Stimulated activated CD4-positive, alpha-beta T cell treated with anti-CD3 and anti-CD28 coated beads, Interleukin-15, amount 100 ng/mL, for 48 hours (primary cell): ENCODE data around the gene ZNF557.

Source experiments
- DNase-seq, 2 donors: peaks; one replicate each; pipeline ENCODE4 v3.0.0-alpha.2; 2020; ENCODE audit warnings: low read depth in 2 of 2

ZNF557 gene

DNA sequence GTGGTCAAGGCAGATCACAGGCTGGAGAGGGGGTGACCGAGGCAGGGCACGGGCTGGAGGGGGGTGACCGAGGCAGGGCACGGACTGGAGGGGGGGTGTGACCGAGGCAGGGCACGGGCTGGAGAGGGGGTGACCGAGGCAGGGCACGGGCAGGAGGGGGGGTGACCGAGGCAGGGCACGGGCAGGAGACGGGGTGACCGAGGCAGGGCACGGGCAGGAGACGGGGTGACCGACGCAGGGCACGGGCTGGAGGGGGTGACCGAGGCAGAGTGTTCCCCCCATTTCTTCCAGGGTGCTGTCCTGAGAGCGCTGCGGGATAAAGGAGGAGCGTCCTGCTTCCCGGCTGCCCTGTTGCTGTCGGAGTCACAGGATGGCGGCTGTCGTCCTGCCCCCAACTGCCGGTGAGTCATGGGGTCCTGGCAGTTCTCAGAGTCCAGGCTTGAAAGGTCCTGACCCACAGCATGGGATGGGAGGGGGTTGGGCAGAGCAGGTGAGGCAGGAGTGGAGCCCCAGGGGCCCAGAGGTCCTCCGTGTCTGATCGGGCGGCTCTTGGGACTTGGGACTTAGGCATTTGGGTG, 5.3 kb downstream of the ZNF557 start:
- no peak for DNase-seq

DNA sequence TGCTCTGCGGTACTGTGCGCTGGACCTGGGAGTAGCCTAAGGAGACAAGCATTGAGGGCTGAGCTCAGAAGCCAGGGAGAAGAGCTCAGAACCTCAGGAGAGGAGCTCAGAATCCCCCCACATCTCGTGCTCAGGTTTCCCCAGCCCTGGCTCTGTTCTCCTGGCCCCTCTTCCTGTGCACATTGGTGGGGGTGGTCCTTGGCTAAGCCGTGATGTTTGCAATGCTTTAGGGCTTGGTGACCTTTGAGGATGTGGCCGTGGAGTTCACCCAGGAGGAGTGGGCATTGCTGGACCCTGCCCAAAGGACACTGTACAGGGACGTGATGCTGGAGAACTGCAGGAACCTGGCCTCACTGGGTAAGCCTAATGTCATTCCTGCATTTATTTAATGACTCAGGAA, 6.6 kb downstream of the ZNF557 start:
- DNase-seq, result no peak

GRCh38 chr19:7078008-7078407, 8.5 kb downstream of the ZNF557 start:
- DNase-seq, result no peak

- no peak for DNase-seq
Measured at GRCh38 chr19:7083076-7083956, 13.8 kb downstream of the ZNF557 start.

GRCh38 chr19:7088999-7089398, 19.5 kb downstream of the ZNF557 start:
- no peak for DNase-seq

- DNase-seq, result no peak
Measured at GRCh38 chr19:7098096-7098495, 28.6 kb downstream of the ZNF557 start.

GRCh38 chr19:7098701-7099596, 29.4 kb downstream of the ZNF557 start:
- DNase-seq, result peak; percentile 83 to 87

DNA sequence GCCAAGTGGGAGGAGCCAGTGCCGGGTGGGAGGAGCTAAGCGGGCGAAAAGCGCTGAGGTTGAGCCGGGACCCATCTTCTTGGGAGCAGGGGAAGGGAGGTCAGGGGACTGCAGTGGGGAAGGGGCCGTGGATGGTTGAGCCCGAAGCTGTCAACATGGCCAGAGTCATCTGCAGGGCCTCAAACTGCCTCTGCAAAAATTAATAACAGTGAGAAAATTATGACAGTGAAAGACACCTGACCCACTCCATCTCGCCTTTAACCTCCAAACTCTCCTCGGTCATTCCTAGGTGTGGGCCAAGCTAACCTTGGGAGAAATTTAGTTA, 30.1 kb downstream of the ZNF557 start:
- DNase-seq, result peak in 1 of 2 donors; percentile 82

- DNase-seq, result no peak
Measured at GRCh38 chr19:7101498-7102253, 32.2 kb downstream of the ZNF557 start.

DNA sequence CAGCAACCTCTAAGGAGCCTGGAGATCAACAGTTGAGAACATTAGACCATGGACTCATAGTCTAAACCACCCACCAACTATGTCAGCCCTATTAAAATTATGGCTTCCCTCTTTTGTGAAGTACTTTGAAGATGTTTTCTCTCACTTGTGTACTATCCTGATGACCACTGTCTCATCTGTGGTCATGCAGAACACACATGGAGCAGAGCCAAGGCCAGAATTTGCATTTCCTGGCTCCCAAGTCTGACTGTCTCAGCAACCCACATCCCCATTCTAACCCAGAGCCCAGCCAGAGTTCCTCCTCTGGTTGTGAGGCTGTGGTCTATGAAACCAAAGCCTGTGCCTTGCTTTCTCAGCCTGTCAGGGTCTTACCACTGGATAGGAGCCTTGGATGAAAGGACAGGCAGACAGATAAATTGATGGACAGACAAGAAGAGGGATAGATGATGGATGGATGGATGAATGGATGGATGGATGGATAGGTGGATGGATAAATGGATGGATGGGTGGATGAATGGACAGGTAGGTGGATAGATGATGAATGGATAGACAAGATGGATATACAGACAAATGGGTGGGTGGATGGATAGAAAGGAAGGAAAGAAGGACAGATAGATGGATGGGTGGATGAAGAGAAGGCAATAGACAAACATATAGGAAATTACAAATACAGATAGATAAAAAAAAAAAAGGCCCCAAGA, 35.4 kb downstream of the ZNF557 start:
- DNase-seq, result no peak

DNA sequence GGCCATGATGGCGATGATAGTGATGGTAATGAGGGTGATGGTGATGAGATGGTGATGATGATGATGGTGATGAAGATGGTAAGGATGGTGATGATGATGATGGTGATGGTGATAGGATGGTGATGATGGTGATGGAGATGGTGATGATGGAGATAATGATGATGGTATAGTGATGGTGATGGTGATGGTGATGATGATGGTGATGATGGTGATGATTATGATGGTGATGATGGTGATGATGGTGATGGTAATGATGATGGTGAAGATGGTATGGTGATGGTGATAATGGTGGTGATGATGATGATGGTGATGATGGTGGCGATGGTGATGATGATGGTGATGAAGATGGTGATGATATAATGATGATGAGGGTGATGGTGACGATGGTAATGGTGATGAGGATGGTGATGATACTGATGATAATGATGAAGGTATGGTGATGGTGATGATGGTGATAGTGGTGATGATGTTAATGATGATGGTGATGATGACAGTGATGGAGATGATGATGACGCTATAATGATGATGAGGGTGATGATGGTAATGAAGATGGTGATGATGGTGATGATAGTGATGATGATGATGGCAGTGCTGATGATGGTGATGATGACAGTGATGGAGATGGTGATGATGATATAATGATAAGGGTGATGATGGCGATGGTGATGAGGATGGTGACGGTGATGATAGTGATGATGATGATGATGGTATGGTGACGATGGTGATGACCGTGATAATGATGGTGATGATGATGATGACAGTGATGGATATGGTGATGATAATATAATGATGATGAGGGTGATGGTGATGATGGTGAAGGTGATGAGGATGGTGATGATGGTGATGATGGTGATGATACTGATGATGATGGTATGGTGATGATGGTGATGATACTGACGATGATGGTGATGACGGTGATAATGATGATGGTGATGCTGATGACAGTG, 37.5 kb downstream of the ZNF557 start:
- no peak for DNase-seq

DNA sequence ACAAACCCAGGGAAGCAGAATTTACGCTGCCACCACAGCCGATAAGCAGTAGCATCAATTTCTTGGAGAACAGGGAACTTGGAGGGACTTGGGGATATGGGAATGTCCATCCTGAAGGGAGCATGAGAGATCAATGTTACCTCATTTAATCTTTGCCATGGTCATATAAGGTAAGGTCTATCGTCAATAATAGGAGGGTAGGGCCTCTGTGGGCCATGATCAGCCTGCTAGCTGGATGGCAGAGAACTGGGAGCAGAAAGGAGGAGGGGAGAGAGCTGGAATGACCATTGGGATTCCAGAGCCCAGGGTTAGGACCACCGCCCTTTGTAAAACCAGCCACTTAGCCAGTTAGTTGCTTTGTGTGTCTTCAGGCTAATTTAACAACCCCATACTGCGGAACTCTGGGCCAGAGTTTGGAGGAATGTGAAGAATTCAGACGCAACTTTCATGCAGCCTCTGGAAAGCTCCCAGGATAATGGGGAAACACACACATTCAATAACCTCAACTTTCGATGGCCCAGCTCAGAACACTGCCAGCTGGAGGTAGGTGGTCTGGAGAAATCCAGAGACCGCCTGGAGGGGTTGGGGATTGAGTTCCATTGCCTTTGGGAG, 40.3 kb downstream of the ZNF557 start:
- no peak for DNase-seq

- DNase-seq, result no peak
Measured at GRCh38 chr19:7112675-7113074, 43.2 kb downstream of the ZNF557 start.

- no peak for DNase-seq
Measured at GRCh38 chr19:7113233-7113632, 43.7 kb downstream of the ZNF557 start.

GRCh38 chr19:7115721-7116120, 46.2 kb downstream of the ZNF557 start:
- no peak for DNase-seq

DNA sequence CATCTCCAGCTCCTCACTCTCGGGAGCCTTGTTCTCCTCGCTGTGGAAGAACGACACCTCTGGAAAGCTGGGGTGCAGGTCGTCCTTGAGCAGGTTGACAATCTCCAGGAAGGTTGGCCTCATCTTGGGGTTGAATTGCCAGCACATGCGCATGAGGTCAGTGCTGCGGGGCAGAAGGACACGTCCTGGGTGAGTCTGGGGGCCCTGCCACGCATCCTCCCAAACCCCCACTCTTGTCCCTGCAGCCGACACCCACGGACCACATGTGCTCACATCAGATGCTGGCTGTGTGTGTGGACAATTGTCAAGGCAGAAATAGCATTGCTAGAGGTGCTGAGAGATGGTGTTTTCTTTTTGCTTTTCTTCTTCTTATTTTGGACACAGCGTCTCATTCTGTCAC, 47.7 kb downstream of the ZNF557 start:
- DNase-seq, result no peak

GRCh38 chr19:7119582-7119981, 50.1 kb downstream of the ZNF557 start:
- DNase-seq, result no peak

- DNase-seq, result no peak
Measured at GRCh38 chr19:7120499-7120898, 51.0 kb downstream of the ZNF557 start.

DNA sequence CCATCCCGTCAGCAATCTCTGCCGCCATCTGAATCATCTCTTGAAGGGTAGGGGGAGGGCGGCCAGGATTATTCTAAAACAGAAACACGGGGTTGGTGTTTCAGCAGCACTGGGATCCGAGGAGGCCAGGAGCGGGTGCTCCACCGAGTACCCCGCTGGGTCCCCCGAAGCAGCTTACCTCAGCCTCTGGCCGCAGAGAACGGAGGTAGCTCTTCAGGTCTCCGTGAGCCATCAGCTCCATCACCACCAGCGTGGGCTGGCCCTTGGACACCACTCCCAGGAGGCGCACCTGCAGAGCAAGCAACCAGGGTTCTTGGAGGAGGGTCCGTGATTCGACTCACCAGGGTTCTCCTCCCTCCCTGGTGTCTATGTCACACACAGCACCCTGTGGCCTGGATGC, 53.2 kb downstream of the ZNF557 start:
- no peak for DNase-seq

GRCh38 chr19:7124782-7125181, 55.3 kb downstream of the ZNF557 start:
- DNase-seq, result no peak
